IPS DF 4.7 (cell line): ENCODE results near the gene KCNJ6.

ENCODE experiments used
- DNase-seq: peaks from one replicate; pipeline ENCODE4 v3.0.0-alpha.2; 2013; ENCODE audit warnings: low spot score; ENCODE audit errors: extremely low read depth

The KCNJ6 gene

GRCh38 chr21:37575580-37575979, 340.7 kb downstream of the KCNJ6 start:
- no peak for DNase-seq

- no peak for DNase-seq
Measured at GRCh38 chr21:37574751-37575150, 341.5 kb downstream of the KCNJ6 start.

- DNase-seq: no peak
Measured at GRCh38 chr21:37574316-37574715, 341.9 kb downstream of the KCNJ6 start.

GRCh38 chr21:37571442-37571841, 344.8 kb downstream of the KCNJ6 start:
- no peak for DNase-seq

- no peak for DNase-seq
Measured at GRCh38 chr21:37568916-37569315, 347.3 kb downstream of the KCNJ6 start.

GRCh38 chr21:37568415-37568814, 347.8 kb downstream of the KCNJ6 start:
- no peak for DNase-seq

GRCh38 chr21:37566790-37567615, 349.3 kb downstream of the KCNJ6 start:
- no peak for DNase-seq

GRCh38 chr21:37565530-37566223, 350.6 kb downstream of the KCNJ6 start:
- no peak for DNase-seq

- no peak for DNase-seq
Measured at GRCh38 chr21:37564924-37565529, 351.2 kb downstream of the KCNJ6 start.

GRCh38 chr21:37564341-37564923, 351.8 kb downstream of the KCNJ6 start:
- no peak for DNase-seq

GRCh38 chr21:37563641-37564340, 352.5 kb downstream of the KCNJ6 start:
- DNase-seq: no peak

- no peak for DNase-seq
Measured at GRCh38 chr21:37562920-37563640, 353.2 kb downstream of the KCNJ6 start.

- no peak for DNase-seq
Measured at GRCh38 chr21:37561941-37562919, 354.0 kb downstream of the KCNJ6 start.

GRCh38 chr21:37561506-37561905, 354.8 kb downstream of the KCNJ6 start:
- no peak for DNase-seq

GRCh38 chr21:37560385-37560784, 355.9 kb downstream of the KCNJ6 start:
- DNase-seq: no peak

GRCh38 chr21:37558676-37559211, 357.5 kb downstream of the KCNJ6 start:
- DNase-seq: no peak
